Hepatocyte (in vitro differentiated cells): ENCODE measurements around the gene HPCAL1. TPM values are rescaled to one million over a fixed set of nuclear protein-coding genes. Genes with fewer than 3 reads are reported as not detected.

ENCODE experiments used
- DNase-seq: peaks from one replicate; pipeline ENCODE4 v3.0.0-alpha.2; 2016; ENCODE audit warnings: low spot score
- H2AFZ ChIP-seq: fragments of 200-600 bp; sonication (generic); 2 replicates; pipeline ENCODE4 v1.6.0; 2016; ENCODE audit warnings: antibody characterized with exemption, mild to moderate bottlenecking
- H3K27ac ChIP-seq: fragments of 200-600 bp; sonication (generic); 2 replicates; pipeline ENCODE4 v1.5.1; 2016; ENCODE audit warnings: mild to moderate bottlenecking
- H3K27me3 ChIP-seq: fragments of 200-600 bp; sonication (generic); 2 replicates; pipeline ENCODE4 v1.6.1; 2016
- H3K36me3 ChIP-seq: fragments of 200-600 bp; sonication (generic); replicated peaks from 2 replicates; pipeline ENCODE4 v1.5.1; 2016; ENCODE audit warnings: low read depth; ENCODE audit not compliant: insufficient read depth
- H3K4me1 ChIP-seq: fragments of 200-600 bp; sonication (generic); 2 replicates; pipeline ENCODE4 v1.5.1; 2016; ENCODE audit warnings: mild to moderate bottlenecking, moderate library complexity; ENCODE audit not compliant: insufficient read depth
- H3K4me2 ChIP-seq: fragments of 200-600 bp; sonication (generic); 2 replicates; pipeline ENCODE4 v1.6.0; 2016
- H3K4me3 ChIP-seq: fragments of 200-600 bp; sonication (generic); 2 replicates; pipeline ENCODE4 v1.5.1; 2016; ENCODE audit warnings: mild to moderate bottlenecking
- H3K79me2 ChIP-seq: fragments of 200-600 bp; sonication (generic); 2 replicates; pipeline ENCODE4 v1.6.0; 2017; ENCODE audit warnings: mild to moderate bottlenecking
- H3K9me2 ChIP-seq: fragments of 200-600 bp; sonication (generic); replicated peaks from 2 replicates; pipeline ENCODE4 v1.6.0; 2017; ENCODE audit warnings: mild to moderate bottlenecking; ENCODE audit not compliant: insufficient read depth
- H3K9me3 ChIP-seq: fragments of 200-600 bp; sonication (generic); 2 replicates; pipeline ENCODE4 v1.5.1; 2016; ENCODE audit warnings: low read depth, mild to moderate bottlenecking
- H4K20me1 ChIP-seq: fragments of 200-600 bp; sonication (generic); 2 replicates; pipeline ENCODE4 v1.6.0; 2016; ENCODE audit warnings: mild to moderate bottlenecking; ENCODE audit not compliant: insufficient read depth, poor library complexity, severe bottlenecking
- CTCF ChIP-seq: fragments of 200-600 bp; sonication (generic); IDR thresholded peaks from 2 replicates; pipeline ENCODE4 v1.5.1; 2016; ENCODE audit warnings: antibody characterized with exemption, mild to moderate bottlenecking; ENCODE audit not compliant: poor library complexity
- EZH2 ChIP-seq: fragments of 200-600 bp; sonication (generic); IDR thresholded peaks from 2 replicates; pipeline ENCODE4 v1.6.1; 2016; ENCODE audit warnings: antibody characterized with exemption, mild to moderate bottlenecking, borderline replicate concordance
- EZH2phosphoT487 ChIP-seq: fragments of 200-600 bp; sonication (generic); IDR thresholded peaks from one replicate; pipeline ENCODE4 v1.6.1; 2018; ENCODE audit warnings: antibody characterized with exemption, mild to moderate bottlenecking, low read depth, moderate library complexity; ENCODE audit not compliant: unreplicated experiment, severe bottlenecking
- WGBS: methylation state at CpG from one replicate; pipeline ENCODE4 v1.1.6; 2016; ENCODE audit warnings: low lambda C conversion rate; ENCODE audit errors: missing lambda C conversion rate; 5-methylcytosine and 5-hydroxymethylcytosine counted together
- polyA plus RNA-seq: library from polyadenylated mRNA; unstranded; fragments of >200 nt; fragmentation: Nextera tagmentation; extraction: Ambion mirVana; gene quantifications from 2 replicates; pipeline ENCODE4 v1.2.1, GENCODE V29; 2016
- total RNA-seq: library from RNA; depleted of rRNA; stranded (reverse); fragments of >200 nt; gene quantifications from 2 replicates; pipeline ENCODE4 v1.2.3, GENCODE V29; 2014

The HPCAL1 gene
- total and polyA plus RNA-seq, 2 experiments from 2014 or later = 22.5 to 39.1 TPM

GRCh38 chr2:10426726-10427617 is 124.3 kb downstream of the HPCAL1 start:
- Histone ChIP-seq H3K27me3 (no peaks in the 10 kb centered on the region), H3K79me2 (no peaks in the 10 kb centered on the region), H2AFZ (no peak overlapping the region), H3K27ac (no peak overlapping the region), H3K4me3 (no peak overlapping the region), H3K4me1 (no peaks in the 10 kb centered on the region), H3K9me3 (no peaks in the 10 kb centered on the region), H4K20me1 (no peaks in the 10 kb centered on the region), H3K36me3 (no peaks in the 10 kb centered on the region), H3K9me2 (no peaks in the 10 kb centered on the region), H3K4me2 (no peak overlapping the region)
- WGBS = 96% methylated on average over 34 of the region's 40 CpGs
- no peak for DNase-seq
- no peak for TF ChIP-seq CTCF
- no peak for TF ChIP-seq EZH2
- no peak for TF ChIP-seq EZH2phosphoT487

GRCh38 chr2:10427618-10427949 is 124.9 kb downstream of the HPCAL1 start:
- WGBS = 80% methylated on average over 17 of the region's 17 CpGs
- no peaks in the 10 kb centered on the region for H3K9me2 ChIP-seq
- H3K27me3 ChIP-seq = no peaks in the 10 kb centered on the region
- no peaks in the 10 kb centered on the region for H4K20me1 ChIP-seq
- no peaks in the 10 kb centered on the region for H3K4me1 ChIP-seq
- H3K9me3 ChIP-seq = no peaks in the 10 kb centered on the region
- no peak for DNase-seq
- H3K4me2 ChIP-seq = no peak overlapping the region
- H3K79me2 ChIP-seq = no peaks in the 10 kb centered on the region
- no peak for TF ChIP-seq CTCF
- TF ChIP-seq EZH2phosphoT487 = no peak
- no peak for TF ChIP-seq EZH2
- H3K27ac ChIP-seq = no peak overlapping the region
- H3K4me3 ChIP-seq = no peak overlapping the region
- H2AFZ ChIP-seq = no peak overlapping the region
- H3K36me3 ChIP-seq = no peaks in the 10 kb centered on the region

- Histone ChIP-seq H2AFZ (no peak overlapping the region), H3K4me2 (no peak overlapping the region), H3K27ac (no peak overlapping the region), H3K4me1 (no peaks in the 10 kb centered on the region), H4K20me1 (no peaks in the 10 kb centered on the region), H3K9me2 (no peaks in the 10 kb centered on the region), H3K9me3 (no peaks in the 10 kb centered on the region), H3K27me3 (no peaks in the 10 kb centered on the region), H3K36me3 (no peaks in the 10 kb centered on the region), H3K79me2 (no peaks in the 10 kb centered on the region), H3K4me3 (no peak overlapping the region)
- no peak for TF ChIP-seq EZH2
- 95% methylated on average over 8 of the region's 8 CpGs for WGBS
- no peak for DNase-seq
Observed at GRCh38 chr2:10428355-10428754, 125.7 kb downstream of the HPCAL1 start.

GRCh38 chr2:10428924-10429323 is 126.2 kb downstream of the HPCAL1 start:
- Histone ChIP-seq H4K20me1 (no peaks in the 10 kb centered on the region), H3K36me3 (no peaks in the 10 kb centered on the region), H3K79me2 (no peaks in the 10 kb centered on the region), H3K4me2 (no peak overlapping the region), H2AFZ (no peak overlapping the region), H3K9me3 (no peaks in the 10 kb centered on the region), H3K27ac (no peak overlapping the region), H3K4me3 (no peak overlapping the region), H3K27me3 (no peaks in the 10 kb centered on the region), H3K4me1 (no peaks in the 10 kb centered on the region), H3K9me2 (no peaks in the 10 kb centered on the region)
- no peak for DNase-seq
- 85% methylated on average over 3 of the region's 3 CpGs for WGBS
- TF ChIP-seq CTCF (no peak), EZH2phosphoT487 (no peak), EZH2 (no peak)
